ENCODE measurements around the gene GP5.

GP5 gene

DNA sequence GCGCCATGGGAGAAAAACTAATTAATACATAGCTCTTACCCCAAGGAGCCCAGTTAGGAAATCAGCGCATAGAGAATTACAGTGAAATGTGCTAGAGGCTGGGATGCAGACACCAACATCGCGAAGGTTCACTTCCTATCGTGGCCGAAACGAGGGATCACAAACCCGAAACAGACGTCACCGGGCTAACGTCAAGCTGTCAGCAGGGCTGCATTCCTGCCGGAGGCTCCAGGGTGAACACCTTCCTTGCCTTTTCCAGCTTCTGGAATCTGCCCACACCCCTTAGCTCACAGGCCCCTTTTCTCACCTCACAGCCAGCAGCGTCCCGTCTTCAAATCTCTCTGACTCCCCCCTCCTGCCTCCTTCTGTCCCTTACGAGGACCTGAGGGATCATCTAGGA, 13.0 kb downstream of the GP5 start:
- H3K4me3 ChIP-seq (ENCODE audit: low read depth, low read length), result no peak overlapping the region
- TF ChIP-seq, protein P1, sequence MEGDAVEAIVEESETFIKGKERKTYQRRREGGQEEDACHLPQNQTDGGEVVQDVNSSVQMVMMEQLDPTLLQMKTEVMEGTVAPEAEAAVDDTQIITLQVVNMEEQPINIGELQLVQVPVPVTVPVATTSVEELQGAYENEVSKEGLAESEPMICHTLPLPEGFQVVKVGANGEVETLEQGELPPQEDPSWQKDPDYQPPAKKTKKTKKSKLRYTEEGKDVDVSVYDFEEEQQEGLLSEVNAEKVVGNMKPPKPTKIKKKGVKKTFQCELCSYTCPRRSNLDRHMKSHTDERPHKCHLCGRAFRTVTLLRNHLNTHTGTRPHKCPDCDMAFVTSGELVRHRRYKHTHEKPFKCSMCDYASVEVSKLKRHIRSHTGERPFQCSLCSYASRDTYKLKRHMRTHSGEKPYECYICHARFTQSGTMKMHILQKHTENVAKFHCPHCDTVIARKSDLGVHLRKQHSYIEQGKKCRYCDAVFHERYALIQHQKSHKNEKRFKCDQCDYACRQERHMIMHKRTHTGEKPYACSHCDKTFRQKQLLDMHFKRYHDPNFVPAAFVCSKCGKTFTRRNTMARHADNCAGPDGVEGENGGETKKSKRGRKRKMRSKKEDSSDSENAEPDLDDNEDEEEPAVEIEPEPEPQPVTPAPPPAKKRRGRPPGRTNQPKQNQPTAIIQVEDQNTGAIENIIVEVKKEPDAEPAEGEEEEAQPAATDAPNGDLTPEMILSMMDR (IDR thresholded peaks at IDR 0.05; ENCODE audit: low read depth, low read length), result no peak

DNA sequence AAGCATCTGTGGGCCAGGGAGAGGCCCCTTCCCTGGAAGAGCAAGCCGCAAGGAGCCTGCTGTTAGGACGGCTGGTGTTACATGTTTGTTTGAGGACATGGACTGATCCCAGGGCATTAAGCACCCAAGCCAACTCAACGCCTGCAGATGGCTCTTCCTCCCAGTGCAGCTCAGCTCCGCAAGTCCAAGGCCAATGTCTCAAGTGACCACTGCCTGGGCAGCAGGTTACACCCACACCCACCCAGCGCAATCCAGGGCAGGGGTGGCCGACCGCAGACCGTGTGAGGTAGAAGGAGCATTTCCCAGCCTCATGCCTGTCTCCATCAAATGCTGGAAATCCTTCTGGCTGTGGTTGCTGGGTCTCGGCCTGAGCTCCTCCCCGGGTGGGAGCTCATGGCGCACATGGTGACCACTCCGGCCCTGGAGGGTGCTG, 14.5 kb downstream of the GP5 start:
- H3K4me3 ChIP-seq (ENCODE audit: low read depth, low read length), result no peak overlapping the region
- TF ChIP-seq, protein P1 (IDR thresholded peaks at IDR 0.05; ENCODE audit: low read depth, low read length), result no peak

DNA sequence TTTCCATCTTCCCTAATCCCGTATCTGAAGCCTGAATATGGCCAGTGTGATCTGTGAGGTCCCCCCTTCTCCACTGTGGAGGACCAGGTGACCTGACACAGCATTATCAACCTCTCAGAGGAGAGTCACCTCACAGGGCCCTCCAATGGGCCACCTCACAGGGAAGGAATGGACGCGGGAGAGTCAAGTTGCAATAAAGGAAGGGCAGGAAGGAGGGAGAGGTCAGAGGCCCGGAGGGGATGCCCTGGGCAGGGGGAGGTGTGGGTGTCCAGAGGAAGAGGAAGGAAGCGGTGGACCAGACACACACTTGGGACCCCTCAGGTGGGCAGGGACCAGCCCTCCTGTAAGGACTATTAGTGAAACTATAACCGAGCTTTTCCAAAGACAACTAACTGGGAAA, 14.9 kb downstream of the GP5 start:
- TF ChIP-seq, protein P1 (IDR thresholded peaks at IDR 0.05; ENCODE audit: low read depth, low read length), result no peak
- H3K4me3 ChIP-seq (ENCODE audit: low read depth, low read length), result no peak overlapping the region

DNA sequence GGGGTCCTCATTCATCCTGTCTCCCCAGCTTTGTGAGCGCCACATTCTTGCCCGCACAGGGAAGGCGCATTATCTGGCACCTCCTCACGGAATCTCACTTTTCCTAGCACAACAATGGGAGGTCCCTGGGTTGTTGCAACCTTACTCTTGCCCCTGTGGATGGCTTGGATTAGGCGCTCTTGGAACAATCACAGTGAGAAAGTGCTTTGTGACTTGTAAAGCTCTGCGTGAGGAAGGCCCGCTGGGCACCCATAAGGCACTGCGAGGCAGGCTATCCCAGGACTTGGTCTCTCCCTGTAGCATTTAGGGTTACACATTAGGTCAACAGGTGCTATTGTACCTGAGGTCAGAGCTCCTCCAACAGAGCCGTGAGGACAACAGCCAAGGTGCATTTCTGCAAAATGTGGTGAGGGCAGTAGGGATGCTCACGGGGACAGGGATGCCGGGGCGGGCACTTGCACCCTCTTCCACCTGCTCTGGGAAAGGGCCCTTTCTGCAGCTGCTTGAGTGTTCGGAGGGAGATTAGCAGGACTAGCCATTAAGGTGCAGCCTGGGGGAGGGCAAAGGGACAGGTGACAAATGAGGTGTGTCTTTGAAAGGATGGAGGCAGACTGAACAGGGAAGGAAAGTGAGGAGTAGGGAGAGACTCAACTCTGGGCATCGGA, 15.7 kb downstream of the GP5 start:
- H3K4me3 ChIP-seq (ENCODE audit: low read depth, low read length), result no peak overlapping the region
- TF ChIP-seq, protein P1 (IDR thresholded peaks at IDR 0.05; ENCODE audit: low read depth, low read length), result no peak

DNA sequence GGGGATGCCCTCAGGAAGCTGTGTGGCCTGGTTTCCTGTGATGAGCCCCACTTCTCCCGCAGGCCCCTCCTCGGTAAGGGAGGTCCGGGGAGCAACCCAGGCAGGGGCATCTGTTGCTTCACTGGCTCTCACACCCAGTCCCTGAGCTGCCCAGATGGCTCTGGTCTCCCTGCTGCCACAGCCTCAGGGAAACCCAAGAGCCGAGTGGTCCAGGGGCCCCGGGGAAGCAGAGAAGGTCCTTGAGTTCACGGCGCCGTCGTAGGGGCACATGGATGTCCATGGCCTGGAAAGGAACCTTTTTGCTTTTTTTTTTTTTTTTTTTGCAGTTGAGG, 16.2 kb downstream of the GP5 start:
- TF ChIP-seq, protein P1 (IDR thresholded peaks at IDR 0.05; ENCODE audit: low read depth, low read length), result no peak
- no peak overlapping the region for H3K4me3 ChIP-seq (ENCODE audit: low read depth, low read length)

DNA sequence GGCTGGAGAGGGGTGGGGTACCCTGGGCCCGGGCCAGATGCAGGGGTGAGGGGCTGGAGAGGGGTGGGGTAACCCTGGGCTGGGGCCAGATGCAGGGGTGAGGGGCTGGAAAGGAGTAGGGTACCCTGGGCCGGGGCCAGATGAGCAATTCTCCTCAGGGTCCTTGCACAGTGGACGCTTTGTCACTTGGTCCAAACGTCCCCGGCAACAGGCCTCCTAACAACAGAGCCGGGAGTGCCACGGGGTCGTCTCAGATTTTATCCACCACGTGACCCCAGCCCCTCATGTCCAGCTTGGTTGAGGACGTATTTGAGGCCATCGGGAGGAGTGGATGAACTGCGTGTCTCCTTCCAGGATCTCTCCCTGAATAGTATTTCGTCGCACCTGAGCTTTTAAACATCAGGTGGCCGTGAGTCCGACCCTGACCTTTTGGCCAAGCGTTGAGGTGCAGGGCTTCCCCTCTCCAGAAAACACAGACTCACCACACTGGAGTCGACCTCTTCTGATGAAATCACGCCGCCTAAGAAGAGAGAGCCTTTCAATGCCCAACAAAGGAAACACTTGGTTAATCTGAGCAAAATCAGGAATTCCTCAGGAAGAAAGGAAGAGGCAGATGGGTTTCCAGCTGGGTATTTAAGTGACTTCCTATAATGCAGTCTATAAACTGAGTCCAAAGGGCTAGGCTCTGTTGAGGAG, 16.7 kb downstream of the GP5 start:
- H3K4me3 ChIP-seq (ENCODE audit: low read depth, low read length), result no peak overlapping the region
- TF ChIP-seq, protein P1 (IDR thresholded peaks at IDR 0.05; ENCODE audit: low read depth, low read length), result no peak

DNA sequence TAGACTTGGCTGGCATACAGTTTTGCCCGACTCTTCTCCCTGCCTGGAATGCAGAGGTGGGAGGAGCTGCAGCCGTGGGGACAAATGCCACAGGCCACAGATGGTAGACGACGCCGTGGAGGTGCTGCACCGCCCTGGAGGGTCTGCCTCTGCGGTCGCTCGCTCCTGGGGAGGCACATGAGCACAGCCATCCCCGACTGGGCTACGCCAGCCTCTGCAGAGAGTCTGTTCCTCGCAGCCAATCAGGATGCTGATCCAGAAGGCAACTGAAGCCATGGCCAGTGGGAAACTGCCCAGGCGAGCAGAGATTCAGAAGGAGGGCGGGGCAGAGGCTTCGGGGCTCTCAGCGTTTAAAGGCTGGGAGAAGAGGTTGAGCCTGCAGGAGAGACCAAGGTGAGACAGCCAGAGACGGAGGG, 17.6 kb downstream of the GP5 start:
- H3K4me3 ChIP-seq (ENCODE audit: low read depth, low read length), result peak overlapping the region; percentile 31; the same call in 1 of the 2 replicates
- TF ChIP-seq, protein P1 (IDR thresholded peaks at IDR 0.05; ENCODE audit: low read depth, low read length), result no peak
